GM12874 (cell line): ENCODE data around the gene SLC25A1.

ENCODE experiments used
- TF ChIP-seq, protein P1 (sequence below): IDR thresholded peaks from 2 replicates; pipeline ENCODE4 v1.5.1; 2011; ENCODE audit warnings: low read depth, mild to moderate bottlenecking, control low read depth, low read length, moderate library complexity; ENCODE audit not compliant: insufficient read depth

Gene SLC25A1

DNA sequence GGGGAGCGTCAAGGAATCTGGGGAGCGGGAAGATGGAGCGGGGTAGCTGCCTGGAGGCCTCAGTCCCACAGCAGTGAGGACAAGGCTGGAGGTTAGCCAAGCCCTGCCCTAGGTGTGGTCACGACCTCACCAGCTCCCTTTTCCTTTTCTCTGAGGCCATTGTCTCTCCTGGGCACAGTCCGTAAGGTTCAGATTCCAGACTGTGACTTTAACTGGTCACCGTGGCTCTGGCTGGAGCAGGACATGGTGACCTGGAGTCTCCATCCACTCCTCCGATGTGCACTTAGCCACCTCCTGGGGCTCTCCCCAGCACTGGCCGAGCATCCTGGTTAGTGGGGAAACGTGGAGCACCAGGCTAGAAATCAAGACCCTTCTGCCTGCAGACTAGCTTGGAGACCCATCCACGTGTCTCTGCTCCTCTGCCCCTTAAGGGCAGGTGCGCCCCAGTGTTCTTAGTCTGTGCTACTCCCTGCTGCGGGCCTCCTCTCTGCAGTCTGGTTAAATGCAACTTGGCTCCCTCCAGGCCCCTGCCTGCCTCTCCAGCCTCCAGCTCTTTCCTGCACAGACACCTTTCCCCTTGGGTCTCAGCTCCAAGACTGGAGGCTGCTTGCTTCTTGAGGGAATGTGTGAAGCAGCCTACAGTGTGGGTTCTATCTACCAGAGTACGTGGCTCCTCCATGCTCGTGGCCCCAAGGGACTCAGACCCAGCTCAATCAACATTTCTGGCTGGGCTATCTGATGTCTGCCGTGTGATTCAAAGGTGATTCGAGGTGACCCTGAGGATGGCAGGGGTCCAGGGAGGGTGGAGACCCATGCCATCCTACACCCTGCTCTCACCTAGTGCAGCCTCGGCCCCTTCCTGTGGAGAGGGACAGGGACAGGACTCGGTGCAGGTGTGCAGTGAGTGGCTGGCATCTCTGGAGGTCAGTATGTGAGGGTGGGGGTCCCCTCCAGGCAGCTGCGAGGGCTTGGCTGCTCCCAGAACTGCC lies 5.2 kb downstream of the SLC25A1 start:
- TF ChIP-seq, protein P1, sequence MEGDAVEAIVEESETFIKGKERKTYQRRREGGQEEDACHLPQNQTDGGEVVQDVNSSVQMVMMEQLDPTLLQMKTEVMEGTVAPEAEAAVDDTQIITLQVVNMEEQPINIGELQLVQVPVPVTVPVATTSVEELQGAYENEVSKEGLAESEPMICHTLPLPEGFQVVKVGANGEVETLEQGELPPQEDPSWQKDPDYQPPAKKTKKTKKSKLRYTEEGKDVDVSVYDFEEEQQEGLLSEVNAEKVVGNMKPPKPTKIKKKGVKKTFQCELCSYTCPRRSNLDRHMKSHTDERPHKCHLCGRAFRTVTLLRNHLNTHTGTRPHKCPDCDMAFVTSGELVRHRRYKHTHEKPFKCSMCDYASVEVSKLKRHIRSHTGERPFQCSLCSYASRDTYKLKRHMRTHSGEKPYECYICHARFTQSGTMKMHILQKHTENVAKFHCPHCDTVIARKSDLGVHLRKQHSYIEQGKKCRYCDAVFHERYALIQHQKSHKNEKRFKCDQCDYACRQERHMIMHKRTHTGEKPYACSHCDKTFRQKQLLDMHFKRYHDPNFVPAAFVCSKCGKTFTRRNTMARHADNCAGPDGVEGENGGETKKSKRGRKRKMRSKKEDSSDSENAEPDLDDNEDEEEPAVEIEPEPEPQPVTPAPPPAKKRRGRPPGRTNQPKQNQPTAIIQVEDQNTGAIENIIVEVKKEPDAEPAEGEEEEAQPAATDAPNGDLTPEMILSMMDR = no peak

DNA sequence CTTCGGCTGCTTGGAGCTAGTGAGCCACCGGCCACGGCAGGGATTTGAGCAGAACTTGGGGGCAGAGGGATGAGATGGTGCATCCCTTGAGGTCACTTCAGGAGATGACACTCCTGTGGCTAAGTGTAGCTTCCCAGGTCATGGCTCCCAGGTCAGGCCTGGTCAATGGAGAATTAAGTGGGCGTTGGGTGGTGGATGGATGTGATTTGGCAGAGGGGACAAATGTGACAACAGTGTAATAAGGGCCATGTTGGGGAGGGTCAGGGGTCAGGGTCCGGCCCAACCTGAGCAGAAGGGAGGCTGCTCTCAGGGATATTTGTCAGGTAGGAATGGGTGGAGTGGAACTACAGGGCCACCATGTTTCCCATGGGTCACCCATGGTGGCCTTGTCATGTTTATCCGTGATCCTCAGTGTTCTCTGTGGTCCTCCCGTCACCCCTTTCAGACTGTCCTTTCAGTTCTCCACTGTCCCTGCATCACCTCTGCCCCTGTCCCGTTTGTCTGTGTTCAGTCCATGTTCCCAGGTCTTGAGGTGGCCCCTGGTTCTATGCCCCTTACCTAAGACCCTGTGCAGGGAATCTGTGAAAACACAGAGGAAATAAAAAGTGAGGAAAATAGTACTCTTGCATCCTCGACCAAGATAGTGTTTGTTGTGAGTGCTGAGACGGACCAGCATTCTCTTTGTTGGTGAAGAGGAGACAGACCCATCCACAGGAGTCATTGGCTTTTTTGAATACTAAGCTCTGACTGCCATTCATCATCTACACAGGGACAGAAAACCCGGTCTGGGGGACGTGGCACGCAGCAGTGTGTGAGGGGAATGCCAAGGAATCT lies 6.1 kb downstream of the SLC25A1 start:
- TF ChIP-seq, protein P1 = no peak

DNA sequence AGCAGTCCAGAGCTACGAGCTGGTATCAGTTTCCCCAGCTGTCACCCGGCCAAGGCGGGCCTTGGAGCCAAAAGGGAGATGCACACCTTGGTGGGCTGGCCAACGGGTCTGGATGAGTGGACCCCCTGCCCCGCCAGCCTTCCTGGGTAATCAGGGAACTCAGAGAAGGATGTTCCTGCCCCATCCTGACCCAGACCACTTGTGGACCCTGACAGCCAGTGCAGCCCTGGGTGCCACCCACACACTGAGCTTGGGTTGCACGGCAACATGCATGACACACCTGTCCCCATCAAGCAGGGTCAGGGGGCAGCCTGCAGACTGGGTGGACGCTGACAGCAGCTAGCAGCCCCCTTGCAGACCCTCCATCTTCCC lies 8.6 kb downstream of the SLC25A1 start:
- TF ChIP-seq, protein P1 = no peak

DNA sequence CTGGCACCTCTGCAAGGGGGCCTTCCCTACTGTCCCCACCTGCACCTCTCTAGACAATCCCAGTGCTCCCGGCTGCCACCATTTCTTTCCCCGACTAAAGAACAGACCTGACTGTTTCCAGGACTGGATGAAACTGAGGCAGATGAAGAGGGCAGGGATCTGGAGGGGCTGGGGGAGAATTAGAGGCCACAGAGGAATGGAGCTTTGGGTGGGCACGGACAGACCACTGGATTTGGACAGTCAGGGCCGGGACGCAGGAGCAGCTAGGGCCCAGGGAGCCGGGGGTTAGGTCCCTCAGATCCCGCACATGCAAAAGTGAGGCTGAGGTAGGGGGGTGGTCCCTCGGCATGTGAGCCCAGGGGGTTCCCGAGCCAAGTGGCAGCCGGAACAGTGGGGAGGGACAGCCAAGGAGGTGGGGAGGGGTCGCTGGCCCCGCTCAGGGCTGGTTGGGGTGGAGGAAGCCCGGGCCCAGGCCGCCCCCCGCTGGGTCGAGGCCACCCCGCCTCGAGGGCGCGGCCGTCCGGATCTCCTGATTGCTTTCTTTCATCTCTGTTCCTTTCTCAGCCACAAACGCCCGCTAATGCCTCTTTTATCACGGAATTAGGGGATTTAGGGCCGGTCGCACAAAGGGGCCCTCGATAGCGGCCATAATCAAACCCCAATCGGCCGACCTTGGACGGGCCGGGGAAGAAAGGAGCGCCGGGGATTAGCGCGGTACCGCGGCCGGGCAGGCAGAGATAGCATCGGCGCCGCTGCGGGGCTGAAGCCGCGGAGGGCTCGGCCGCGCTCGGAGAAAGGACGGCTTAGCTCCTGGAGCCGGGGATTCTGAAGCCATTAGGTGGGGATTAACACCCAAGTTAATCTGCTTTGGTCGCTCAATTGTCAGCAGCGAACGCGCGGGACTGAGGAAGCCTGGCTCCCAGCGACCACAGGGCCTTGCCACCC lies 9.3 kb downstream of the SLC25A1 start:
- TF ChIP-seq, protein P1 = no peak

DNA sequence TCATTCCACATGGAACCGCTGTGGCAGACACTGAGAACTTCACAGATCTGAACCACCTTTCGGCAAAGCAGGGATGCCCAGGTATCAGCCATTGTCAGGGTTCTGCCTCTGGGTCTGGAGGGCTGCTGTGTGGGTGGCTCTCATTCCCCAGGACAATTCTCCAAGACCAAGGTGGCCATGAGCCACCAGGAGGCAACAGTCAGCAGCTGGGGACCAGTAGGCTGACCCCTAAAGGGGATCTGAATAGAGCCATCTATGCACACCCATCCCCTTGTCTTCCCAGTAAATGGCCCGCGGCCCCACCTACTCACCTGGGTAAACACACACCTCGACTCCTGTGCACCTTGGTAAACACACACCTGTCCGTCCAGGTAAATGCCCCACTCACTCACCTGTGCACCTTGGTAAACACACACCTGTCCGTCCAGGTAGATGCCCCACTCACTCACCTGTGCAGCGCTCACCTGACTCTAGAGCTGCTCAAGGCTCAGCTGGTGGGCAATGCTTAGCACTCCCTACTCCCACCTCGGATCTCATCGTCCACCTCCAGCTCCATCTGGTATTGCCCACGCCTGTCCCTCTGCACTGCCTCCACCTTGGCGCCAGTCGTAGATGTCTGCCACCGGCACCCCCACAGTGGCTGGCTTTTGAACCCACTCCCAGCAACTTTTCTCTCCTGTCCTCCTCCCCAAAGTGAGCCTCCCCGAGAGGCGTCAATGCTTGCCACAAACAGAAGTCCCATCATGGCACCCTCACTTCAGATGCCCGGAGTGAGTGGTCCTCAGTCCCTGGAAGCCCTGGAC lies 10.2 kb downstream of the SLC25A1 start:
- TF ChIP-seq, protein P1 = no peak

DNA sequence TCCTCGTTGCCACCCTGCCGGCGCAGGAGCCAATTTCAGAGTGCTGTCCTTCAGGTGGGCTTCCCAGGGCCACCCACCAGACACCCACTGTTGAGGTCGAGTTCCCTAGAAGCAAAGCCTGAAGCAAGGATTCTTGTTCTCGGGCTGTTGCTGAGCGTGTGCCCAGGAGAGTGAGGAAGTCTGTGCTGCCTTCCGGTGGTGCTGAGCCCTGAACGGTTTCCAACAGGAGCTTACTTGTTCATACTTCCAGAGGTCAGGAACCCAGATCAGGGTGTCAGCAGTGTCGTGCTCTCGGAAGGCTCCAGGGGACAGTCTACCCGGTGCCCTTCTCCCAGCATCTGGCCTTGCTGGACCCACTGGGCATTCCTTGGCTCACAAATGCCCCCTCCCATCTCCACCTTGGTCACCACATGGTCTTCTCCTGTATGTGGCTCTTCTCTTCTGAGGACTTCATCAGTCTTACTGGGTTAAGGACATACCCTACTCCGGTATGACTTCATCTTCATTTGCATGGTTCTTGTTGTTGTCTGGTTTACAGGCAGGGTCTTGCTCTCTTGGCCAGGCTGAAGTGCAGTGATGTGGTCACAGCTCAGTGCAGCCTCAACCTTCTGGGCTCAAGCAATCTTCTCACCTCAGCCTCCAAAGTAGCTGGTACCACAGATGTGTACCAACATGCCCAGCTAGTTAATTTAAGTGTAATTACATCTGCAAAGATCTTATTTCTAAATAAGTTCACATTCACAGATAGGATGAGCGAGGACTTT lies 11.2 kb downstream of the SLC25A1 start:
- TF ChIP-seq, protein P1 = no peak
